Lung (tissue), 12 donors: Measurements from ENCODE around the gene SERPINB6. TPM values are rescaled to one million over a fixed set of nuclear protein-coding genes. Genes with fewer than 3 reads are reported as not detected.

Source experiments
- ATAC-seq: fragments of 200-7000 bp; cut with Tn5 transposase; one replicate; pipeline ENCODE4 v1.9.1; 2020; ENCODE audit warnings: moderate number of reproducible peaks; ENCODE audit not compliant: insufficient read depth, low FRiP score
- DNase-seq, 3 donors: peaks; one replicate each; pipeline ENCODE4 v3.0.0-alpha.2; 2013 to 2017
- H3K27ac ChIP-seq, 2 donors: one replicate each; pipeline ENCODE4 v1.5.1; 2013; ENCODE audit warnings: mild to moderate bottlenecking in 2 of 2, moderate library complexity in 2 of 2, control low read depth in 1 of 2, inconsistent platforms in 1 of 2, low read depth in 1 of 2, low read length in 1 of 2
- H3K27me3 ChIP-seq, 3 donors: one replicate each; pipeline ENCODE4 v1.5.1; 2013; ENCODE audit warnings: low read length in 2 of 3; ENCODE audit not compliant: control insufficient read depth in 3 of 3, insufficient read depth in 3 of 3
- H3K36me3 ChIP-seq, 4 donors: one replicate each; pipeline ENCODE4 v1.5.1; 2013; ENCODE audit warnings: low read length in 4 of 4, mild to moderate bottlenecking in 1 of 4, moderate library complexity in 1 of 4; ENCODE audit not compliant: control insufficient read depth in 4 of 4, insufficient read depth in 4 of 4
- H3K4me1 ChIP-seq, 5 donors: one replicate each; pipeline ENCODE4 v1.5.1; 2013; ENCODE audit warnings: low read length in 5 of 5, mild to moderate bottlenecking in 2 of 5, moderate library complexity in 1 of 5; ENCODE audit not compliant: control insufficient read depth in 5 of 5, insufficient read depth in 5 of 5
- H3K4me3 ChIP-seq: one replicate; pipeline ENCODE4 v1.5.1; 2013; ENCODE audit warnings: mild to moderate bottlenecking, control low read depth, moderate library complexity
- H3K9ac ChIP-seq, 2 donors: one replicate each; pipeline ENCODE4 v1.5.1; 2013; ENCODE audit warnings: low read length in 2 of 2, control low read depth in 1 of 2; ENCODE audit not compliant: insufficient read depth in 1 of 2
- H3K9me3 ChIP-seq, 4 donors: one replicate each; pipeline ENCODE4 v1.5.1; 2013; ENCODE audit warnings: low read length in 3 of 4, mild to moderate bottlenecking in 1 of 4, moderate library complexity in 1 of 4; ENCODE audit not compliant: control insufficient read depth in 4 of 4, insufficient read depth in 3 of 4
- CTCF ChIP-seq: IDR thresholded peaks from 2 replicates; pipeline ENCODE4 v1.5.1; 2012; ENCODE audit warnings: mild to moderate bottlenecking; ENCODE audit errors: control extremely low read depth, extremely low read depth
- WGBS, 2 donors: extraction: QIAGEN DNeasy Blood & Tissue Kit; methylation state at CpG; one replicate each; pipeline ENCODE4 v1.1.7; 2013; 5-methylcytosine and 5-hydroxymethylcytosine counted together
- polyA plus RNA-seq, 2 donors: library from polyadenylated mRNA; stranded (reverse); fragments of 200-250 nt; gene quantifications; one replicate each; pipeline ENCODE4 v1.2.1, GENCODE V29; 2013
- total RNA-seq, 2 donors: library from RNA; depleted of rRNA in 1 of 2; stranded (reverse); fragments of >200 nt in 1 of 2; gene quantifications; one replicate each; pipeline ENCODE4 v1.2.1, GENCODE V29; 2014 to 2021
- donor health status: control.
- donor health status: control.
- donor health status: Bipolar disorder and iron deficiency.
- donor health status: healthy.
- donor health status: DM: yes; HTN: yes; CAD: no.

The SERPINB6 gene
- total and polyA plus RNA-seq, 4 donors: 113 to 155 (median 127) TPM

- peaks cover 0 to 2% (median 0%) of the 10 kb centered on the region in 5 donors for H3K4me1 ChIP-seq
- H3K36me3 ChIP-seq: peaks cover 2 to 21% (median 14%) of the 10 kb centered on the region in 4 donors
- H3K9ac ChIP-seq: no peak overlapping the region
- H3K4me3 ChIP-seq: no peak overlapping the region
- TF ChIP-seq CTCF: no peak
- no peak overlapping the region for H3K27ac ChIP-seq
- ATAC-seq (no peak), DNase-seq (no peak)
- H3K27me3 ChIP-seq: no peaks in the 10 kb centered on the region
- peaks cover 0 to under 1% (median under 1%) of the 10 kb centered on the region in 4 donors for H3K9me3 ChIP-seq
- 92 to 94% methylated on average over 9 of the region's 9 CpGs for WGBS, 2 donors
Measured at GRCh38 chr6:3017304-3017703, 45.9 kb upstream of the SERPINB6 start.

- ATAC-seq (no peak), DNase-seq (no peak)
- Histone ChIP-seq H3K36me3 (peaks cover 5 to 22% (median 20%) of the 10 kb centered on the region in 4 donors), H3K27ac (no peak overlapping the region), H3K9me3 (peaks cover 0 to 6% (median 3%) of the 10 kb centered on the region in 4 donors), H3K4me1 (no peaks in the 10 kb centered on the region), H3K4me3 (no peak overlapping the region), H3K27me3 (no peaks in the 10 kb centered on the region), H3K9ac (no peak overlapping the region)
- no peak for TF ChIP-seq CTCF
- 97% methylated on average over 17 of the region's 17 CpGs for WGBS, 2 donors
Measured at GRCh38 chr6:3016473-3017280, 45.3 kb upstream of the SERPINB6 start.

- H3K9ac ChIP-seq: no peak overlapping the region
- H3K27ac ChIP-seq: no peak overlapping the region
- TF ChIP-seq CTCF: no peak
- peaks cover 0 to 13% (median 5%) of the 10 kb centered on the region in 4 donors for H3K9me3 ChIP-seq
- no peaks in the 10 kb centered on the region for H3K4me1 ChIP-seq
- no peak overlapping the region for H3K4me3 ChIP-seq
- WGBS, 2 donors: 95 to 97% methylated on average over 10 of the region's 10 CpGs
- H3K27me3 ChIP-seq: no peaks in the 10 kb centered on the region
- no peak for DNase-seq
- ATAC-seq: no peak
- H3K36me3 ChIP-seq: peaks cover 16 to 38% (median 29%) of the 10 kb centered on the region in 4 donors
Measured at GRCh38 chr6:3015144-3015543, 43.8 kb upstream of the SERPINB6 start.
